GM18519 (cell line): Measurements from ENCODE around the gene SAP30BP.

ENCODE experiments used
- ATAC-seq: cut with Tn5 transposase; IDR thresholded peaks from one replicate; pipeline ENCODE4 v1.9.1; 2021; ENCODE audit warnings: mild to moderate bottlenecking, moderate library complexity; ENCODE audit not compliant: unreplicated experiment, low FRiP score

Gene SAP30BP

GRCh38 chr17:75681289-75681688, 14.2 kb downstream of the SAP30BP start:
- ATAC-seq, result no peak

- ATAC-seq, result no peak
These were observed 16.4 kb downstream of the SAP30BP start for GRCh38 chr17:75683583-75683982.

- ATAC-seq, result no peak
These were observed 17.1 kb downstream of the SAP30BP start for GRCh38 chr17:75684249-75684648.

- no peak for ATAC-seq
These were observed 17.8 kb downstream of the SAP30BP start for GRCh38 chr17:75684924-75685323.

- ATAC-seq, result no peak
These were observed 18.4 kb downstream of the SAP30BP start for GRCh38 chr17:75685499-75685898.

GRCh38 chr17:75688209-75688825, 21.2 kb downstream of the SAP30BP start:
- no peak for ATAC-seq

- no peak for ATAC-seq
These were observed 22.3 kb downstream of the SAP30BP start for GRCh38 chr17:75689441-75689873.

- ATAC-seq, result no peak
These were observed 24.2 kb downstream of the SAP30BP start for GRCh38 chr17:75691371-75691791.

- ATAC-seq, result no peak
These were observed 24.9 kb downstream of the SAP30BP start for GRCh38 chr17:75691801-75692626.

GRCh38 chr17:75692976-75693375, 25.8 kb downstream of the SAP30BP start:
- ATAC-seq, result no peak

- no peak for ATAC-seq
These were observed 26.7 kb downstream of the SAP30BP start for GRCh38 chr17:75693500-75694481.

- ATAC-seq, result no peak
These were observed 27.4 kb downstream of the SAP30BP start for GRCh38 chr17:75694536-75694935.

- no peak for ATAC-seq
These were observed 28.1 kb downstream of the SAP30BP start for GRCh38 chr17:75695141-75695829.

- no peak for ATAC-seq
These were observed 28.7 kb downstream of the SAP30BP start for GRCh38 chr17:75695830-75696271.

GRCh38 chr17:75697651-75698291, 30.6 kb downstream of the SAP30BP start:
- ATAC-seq, result no peak

GRCh38 chr17:75698659-75699058, 31.5 kb downstream of the SAP30BP start:
- no peak for ATAC-seq

GRCh38 chr17:75701288-75701687, 34.1 kb downstream of the SAP30BP start:
- no peak for ATAC-seq

GRCh38 chr17:75703191-75703590, 36.1 kb downstream of the SAP30BP start:
- no peak for ATAC-seq

- ATAC-seq, result no peak
These were observed 36.5 kb downstream of the SAP30BP start for GRCh38 chr17:75703591-75703990.
